ENCODE measurements around the gene ZSCAN21. TPM values are rescaled to one million over a fixed set of nuclear protein-coding genes. Genes with fewer than 3 reads are reported as not detected.
A peak's percentile ranks its signal among the peaks of the same experiment; 100 is the strongest.

The ZSCAN21 gene
- total RNA-seq, 1 donor from 2014 or later = 11.1 TPM

- H3K9me3 Mint-ChIP-seq (ENCODE audit: unreplicated experiment) = peaks cover 2% of the 10 kb centered on the region
- TF ChIP-seq EZH2 (IDR thresholded peaks at IDR 0.05; ENCODE audit: insufficient read depth, low read length) = no peak
- TF ChIP-seq CTCF (IDR thresholded peaks at IDR 0.05; ENCODE audit: insufficient read depth, low read depth, low read length) = peak; percentile 7
- Histone ChIP-seq H4K20me1 (ENCODE audit: insufficient read depth, low read length) (peaks cover 4% of the 10 kb centered on the region), H3K27me3 (ENCODE audit: insufficient read depth, low read length) (no peaks in the 10 kb centered on the region), H3K36me3 (ENCODE audit: insufficient read depth, low read length) (peaks cover 9% of the 10 kb centered on the region), H3K27ac (ENCODE audit: low read depth, low read length) (no peak overlapping the region), H3K79me2 (ENCODE audit: insufficient read depth, low read length) (peaks cover 26% of the 10 kb centered on the region), H3K9ac (ENCODE audit: low read length) (no peak overlapping the region), H2AFZ (ENCODE audit: low read depth, low read length) (no peak overlapping the region), H3K4me3 (ENCODE audit: insufficient read depth, low read depth, low read length) (no peak overlapping the region), H3K4me2 (ENCODE audit: low read length) (no peak overlapping the region), H3K4me1 (ENCODE audit: insufficient read depth, low read length) (peaks cover 2% of the 10 kb centered on the region), H3K9me3 (ENCODE audit: insufficient read depth, low read depth, low read length) (no peaks in the 10 kb centered on the region)
- H3K27me3 Mint-ChIP-seq (ENCODE audit: low read depth, unreplicated experiment) = no peaks in the 10 kb centered on the region
- no peak for FAIRE-seq
- H3K36me3 Mint-ChIP-seq (ENCODE audit: low read depth, unreplicated experiment) = peaks cover 4% of the 10 kb centered on the region
- H3K4me3 Mint-ChIP-seq (ENCODE audit: unreplicated experiment) = no peak overlapping the region
- H3K27ac Mint-ChIP-seq (ENCODE audit: unreplicated experiment) = no peak overlapping the region
- DNase-seq (ENCODE audit: low read depth) = peak; percentile 41
- H3K4me1 Mint-ChIP-seq (ENCODE audit: low read depth, unreplicated experiment) = no peaks in the 10 kb centered on the region
Measured at GRCh38 chr7:100053215-100053614, 3.6 kb downstream of the ZSCAN21 start.

DNA sequence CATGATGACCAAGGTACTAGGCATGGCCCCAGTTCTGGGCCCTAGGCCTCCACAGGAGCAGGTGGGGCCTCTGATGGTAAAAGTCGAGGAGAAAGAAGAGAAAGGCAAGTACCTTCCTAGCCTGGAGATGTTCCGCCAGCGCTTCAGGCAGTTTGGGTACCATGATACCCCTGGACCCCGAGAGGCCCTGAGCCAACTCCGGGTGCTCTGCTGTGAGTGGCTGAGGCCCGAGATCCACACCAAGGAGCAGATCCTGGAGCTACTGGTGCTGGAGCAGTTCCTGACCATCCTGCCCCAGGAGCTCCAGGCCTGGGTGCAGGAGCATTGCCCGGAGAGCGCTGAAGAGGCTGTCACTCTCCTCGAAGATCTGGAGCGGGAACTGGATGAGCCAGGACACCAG is 7.4 kb downstream of the ZSCAN21 start:
- H3K36me3 ChIP-seq (ENCODE audit: insufficient read depth, low read length) = peaks cover 10% of the 10 kb centered on the region
- FAIRE-seq = no peak
- no peaks in the 10 kb centered on the region for H3K4me1 Mint-ChIP-seq (ENCODE audit: low read depth, unreplicated experiment)

More for the DNA sequence above, 7.4 kb downstream of the ZSCAN21 start:
- peaks cover 15% of the 10 kb centered on the region for H3K79me2 ChIP-seq (ENCODE audit: insufficient read depth, low read length)
- H3K9me3 ChIP-seq (ENCODE audit: insufficient read depth, low read depth, low read length) = no peaks in the 10 kb centered on the region
- Mint-ChIP-seq H3K4me3 (ENCODE audit: unreplicated experiment) (no peak overlapping the region), H3K9me3 (ENCODE audit: unreplicated experiment) (peaks cover 2% of the 10 kb centered on the region), H3K27ac (ENCODE audit: unreplicated experiment) (no peak overlapping the region), H3K27me3 (ENCODE audit: low read depth, unreplicated experiment) (no peaks in the 10 kb centered on the region), H3K36me3 (ENCODE audit: low read depth, unreplicated experiment) (peaks cover 24% of the 10 kb centered on the region)
- TF ChIP-seq EZH2 (IDR thresholded peaks at IDR 0.05; ENCODE audit: insufficient read depth, low read length) (no peak), CTCF (IDR thresholded peaks at IDR 0.05; ENCODE audit: insufficient read depth, low read depth, low read length) (no peak)
- H3K27ac ChIP-seq (ENCODE audit: low read depth, low read length) = no peak overlapping the region
- H3K4me3 ChIP-seq (ENCODE audit: insufficient read depth, low read depth, low read length) = no peak overlapping the region
- H2AFZ ChIP-seq (ENCODE audit: low read depth, low read length) = no peak overlapping the region
- no peaks in the 10 kb centered on the region for H3K27me3 ChIP-seq (ENCODE audit: insufficient read depth, low read length)
- no peaks in the 10 kb centered on the region for H3K4me1 ChIP-seq (ENCODE audit: insufficient read depth, low read length)
- peaks cover 7% of the 10 kb centered on the region for H4K20me1 ChIP-seq (ENCODE audit: insufficient read depth, low read length)
- no peak overlapping the region for H3K4me2 ChIP-seq (ENCODE audit: low read length)
- no peak overlapping the region for H3K9ac ChIP-seq (ENCODE audit: low read length)
- no peak for DNase-seq (ENCODE audit: low read depth)
